ENCODE measurements around the gene CTNNA3. TPM values are rescaled to one million over a fixed set of nuclear protein-coding genes. Genes with fewer than 3 reads are reported as not detected.

CTNNA3 gene
- total RNA-seq, 4 donors from 2014 or later: 1.5 to 9.8 (median 4.3) TPM

DNA sequence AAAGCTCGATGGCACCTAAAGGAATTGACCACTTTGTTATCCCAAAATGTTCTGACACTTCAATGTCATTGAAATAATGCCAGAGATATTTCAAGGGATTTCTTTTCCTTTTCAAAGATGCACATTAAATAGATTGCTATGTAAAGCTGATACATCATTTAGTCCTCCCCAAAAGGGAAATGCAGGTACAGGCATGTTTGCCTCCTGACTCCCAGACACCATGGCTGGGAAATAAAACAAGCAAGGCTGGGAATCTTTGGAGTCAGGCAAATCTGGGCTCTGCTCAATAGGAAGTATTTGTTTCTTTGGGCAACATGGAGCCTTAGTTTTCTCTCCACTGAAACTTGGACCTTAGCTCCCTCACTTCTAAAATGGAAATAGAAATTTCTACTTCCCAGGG is 1000.9 kb downstream of the CTNNA3 start:
- H3K9me3 ChIP-seq: no peaks in the 10 kb centered on the region
- no peak overlapping the region for H3K4me3 ChIP-seq
- no peak overlapping the region for H3K27ac ChIP-seq
- no peak for DNase-seq
- H3K4me1 ChIP-seq: no peaks in the 10 kb centered on the region
- no peaks in the 10 kb centered on the region for H3K36me3 ChIP-seq
- no peak for TF ChIP-seq POLR2A (IDR thresholded peaks at IDR 0.05)
- TF ChIP-seq, protein P1, sequence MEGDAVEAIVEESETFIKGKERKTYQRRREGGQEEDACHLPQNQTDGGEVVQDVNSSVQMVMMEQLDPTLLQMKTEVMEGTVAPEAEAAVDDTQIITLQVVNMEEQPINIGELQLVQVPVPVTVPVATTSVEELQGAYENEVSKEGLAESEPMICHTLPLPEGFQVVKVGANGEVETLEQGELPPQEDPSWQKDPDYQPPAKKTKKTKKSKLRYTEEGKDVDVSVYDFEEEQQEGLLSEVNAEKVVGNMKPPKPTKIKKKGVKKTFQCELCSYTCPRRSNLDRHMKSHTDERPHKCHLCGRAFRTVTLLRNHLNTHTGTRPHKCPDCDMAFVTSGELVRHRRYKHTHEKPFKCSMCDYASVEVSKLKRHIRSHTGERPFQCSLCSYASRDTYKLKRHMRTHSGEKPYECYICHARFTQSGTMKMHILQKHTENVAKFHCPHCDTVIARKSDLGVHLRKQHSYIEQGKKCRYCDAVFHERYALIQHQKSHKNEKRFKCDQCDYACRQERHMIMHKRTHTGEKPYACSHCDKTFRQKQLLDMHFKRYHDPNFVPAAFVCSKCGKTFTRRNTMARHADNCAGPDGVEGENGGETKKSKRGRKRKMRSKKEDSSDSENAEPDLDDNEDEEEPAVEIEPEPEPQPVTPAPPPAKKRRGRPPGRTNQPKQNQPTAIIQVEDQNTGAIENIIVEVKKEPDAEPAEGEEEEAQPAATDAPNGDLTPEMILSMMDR (IDR thresholded peaks at IDR 0.05): no peak
- H3K27me3 ChIP-seq: no peaks in the 10 kb centered on the region
- intact Hi-C loops (cut with DNase I; ENCODE audit: low total_unique reads): no loop called here

DNA sequence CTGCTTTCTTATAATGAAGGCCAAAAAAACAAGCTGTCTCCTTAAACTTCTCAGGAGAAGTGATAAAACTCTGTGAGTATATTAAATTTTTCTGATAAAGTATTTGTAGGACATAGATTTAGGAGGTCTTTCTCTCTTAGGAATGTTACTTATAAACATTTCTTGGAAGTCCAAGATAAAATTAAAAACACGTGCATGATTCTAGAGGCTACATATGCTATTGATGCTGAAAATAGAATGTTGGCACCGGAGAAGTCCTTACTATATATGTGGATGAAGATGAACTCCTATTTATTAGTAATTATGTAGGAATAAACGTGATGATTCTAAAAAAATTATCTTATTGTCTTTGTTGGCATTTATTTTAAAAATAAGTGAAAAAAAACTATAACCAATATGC is 1011.4 kb downstream of the CTNNA3 start:
- no peaks in the 10 kb centered on the region for H3K9me3 ChIP-seq
- TF ChIP-seq, protein P1 (IDR thresholded peaks at IDR 0.05): no peak
- intact Hi-C loops (cut with DNase I; ENCODE audit: low total_unique reads): no loop called here
- no peaks in the 10 kb centered on the region for H3K27me3 ChIP-seq
- no peaks in the 10 kb centered on the region for H3K4me1 ChIP-seq
- no peaks in the 10 kb centered on the region for H3K36me3 ChIP-seq
- no peak for DNase-seq
- no peak overlapping the region for H3K4me3 ChIP-seq
- no peak overlapping the region for H3K27ac ChIP-seq

DNA sequence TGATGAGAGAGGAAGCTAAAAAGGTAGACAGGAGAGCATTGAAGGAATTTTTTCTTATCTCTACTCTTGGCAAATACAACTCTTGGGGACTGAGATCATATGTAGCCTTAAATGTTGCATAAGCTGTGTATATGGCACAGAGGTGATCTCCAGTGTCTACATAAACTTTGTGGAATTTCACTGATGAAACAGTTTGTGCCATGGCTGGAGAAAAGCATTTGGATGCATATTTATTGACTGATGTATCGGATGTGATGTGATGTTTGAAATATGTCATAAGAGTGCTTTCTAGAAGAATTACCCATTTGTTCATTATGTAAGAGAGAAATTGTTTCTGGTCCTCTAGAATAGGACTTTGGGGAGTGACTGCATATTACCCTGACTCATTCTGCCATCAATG is 1015.1 kb downstream of the CTNNA3 start:
- intact Hi-C loops (cut with DNase I; ENCODE audit: low total_unique reads): no loop called here
- no peak for DNase-seq
- no peak overlapping the region for H3K4me3 ChIP-seq
- H3K4me1 ChIP-seq: no peaks in the 10 kb centered on the region
- no peak for TF ChIP-seq POLR2A (IDR thresholded peaks at IDR 0.05)
- TF ChIP-seq, protein P1 (IDR thresholded peaks at IDR 0.05): no peak
- H3K27me3 ChIP-seq: no peaks in the 10 kb centered on the region
- no peaks in the 10 kb centered on the region for H3K9me3 ChIP-seq
- H3K36me3 ChIP-seq: no peaks in the 10 kb centered on the region
- no peak overlapping the region for H3K27ac ChIP-seq

- TF ChIP-seq POLR2A (IDR thresholded peaks at IDR 0.05): no peak
- TF ChIP-seq, protein P1 (IDR thresholded peaks at IDR 0.05): no peak
- H3K27me3 ChIP-seq: no peaks in the 10 kb centered on the region
- no peak for DNase-seq
- H3K4me1 ChIP-seq: no peaks in the 10 kb centered on the region
- H3K4me3 ChIP-seq: no peak overlapping the region
- intact Hi-C loops (cut with DNase I; ENCODE audit: low total_unique reads): no loop called here
- no peaks in the 10 kb centered on the region for H3K9me3 ChIP-seq
- H3K27ac ChIP-seq: no peak overlapping the region
- no peaks in the 10 kb centered on the region for H3K36me3 ChIP-seq
Observed at GRCh38 chr10:66678521-66678920, 1017.5 kb downstream of the CTNNA3 start.

GRCh38 chr10:66673071-66673470 is 1022.9 kb downstream of the CTNNA3 start:
- no peaks in the 10 kb centered on the region for H3K27me3 ChIP-seq
- no peak overlapping the region for H3K27ac ChIP-seq
- no peaks in the 10 kb centered on the region for H3K36me3 ChIP-seq
- H3K4me1 ChIP-seq: no peaks in the 10 kb centered on the region
- DNase-seq: no peak
- H3K9me3 ChIP-seq: no peaks in the 10 kb centered on the region
- intact Hi-C loops (cut with DNase I; ENCODE audit: low total_unique reads): no loop called here
- no peak overlapping the region for H3K4me3 ChIP-seq
- TF ChIP-seq POLR2A (IDR thresholded peaks at IDR 0.05): no peak
- TF ChIP-seq, protein P1 (IDR thresholded peaks at IDR 0.05): no peak

Data from uterus (tissue), 4 donors.